Spleen (tissue), 11 donors: ENCODE results near the gene PTPN14. TPM values are rescaled to one million over a fixed set of nuclear protein-coding genes. Genes with fewer than 3 reads are reported as not detected.

Source experiments
- DNase-seq: peaks from one replicate; pipeline ENCODE4 v3.0.0-alpha.2; 2020
- H3K27ac ChIP-seq, 8 donors: fragments of 200-600 bp; sonication (generic) in 7 of 8; 1 replicate in 4 of 8; 2 replicates in 4 of 8; pipeline versions ENCODE4 v1.5.0 to v1.8.0; 2016 to 2021; ENCODE audit warnings: inconsistent platforms in 4 of 8, mild to moderate bottlenecking in 4 of 8, moderate library complexity in 1 of 8
- H3K27me3 ChIP-seq, 7 donors: fragments of 200-600 bp; sonication (generic) in 6 of 7; replicated peaks in 1 of 7; 1 replicate in 4 of 7; 2 replicates in 3 of 7; pipeline versions ENCODE4 v1.5.0 to v1.8.0; 2016 to 2021; ENCODE audit warnings: inconsistent platforms in 3 of 7, mild to moderate bottlenecking in 1 of 7
- H3K36me3 ChIP-seq, 6 donors: fragments of 200-600 bp; sonication (generic) in 5 of 6; 1 replicate in 4 of 6; 2 replicates in 2 of 6; pipeline versions ENCODE4 v1.5.0 to v1.8.0; 2016 to 2021; ENCODE audit warnings: inconsistent platforms in 2 of 6
- H3K4me1 ChIP-seq, 6 donors: fragments of 200-600 bp; sonication (generic) in 5 of 6; 1 replicate in 3 of 6; 2 replicates in 3 of 6; pipeline versions ENCODE4 v1.5.0 to v1.8.0; 2016 to 2021; ENCODE audit warnings: inconsistent platforms in 3 of 6
- H3K4me3 ChIP-seq, 8 donors: fragments of 200-600 bp; sonication (generic) in 7 of 8; 1 replicate in 4 of 8; 2 replicates in 4 of 8; pipeline versions ENCODE4 v1.5.0 to v1.8.0; 2016 to 2021; ENCODE audit warnings: inconsistent platforms in 4 of 8, mild to moderate bottlenecking in 4 of 8, moderate library complexity in 2 of 8
- H3K9me3 ChIP-seq, 8 donors: fragments of 200-600 bp; sonication (generic) in 7 of 8; 1 replicate in 4 of 8; 2 replicates in 4 of 8; pipeline versions ENCODE4 v1.5.0 to v1.8.0; 2016 to 2021; ENCODE audit warnings: inconsistent platforms in 4 of 8
- CTCF ChIP-seq, 11 experiments: fragments of 200-600 bp in 7 of 11; fragments of 450-650 bp in 4 of 11; sonication (generic) in 4 of 11; IDR thresholded peaks in 8 of 11; conservative IDR thresholded peaks in 3 of 11; 1 replicate in 7 of 11; 2 replicates in 4 of 11; pipeline versions ENCODE4 v1.4.0 to v1.8.0; 2016 to 2021; ENCODE audit warnings: antibody characterized with exemption in 11 of 11, inconsistent platforms in 4 of 11, mild to moderate bottlenecking in 1 of 11
- POLR2A ChIP-seq, 3 donors: fragments of 450-650 bp; IDR thresholded peaks; one replicate each; pipeline ENCODE4 v1.5.1; 2017; ENCODE audit warnings: antibody characterized with exemption in 3 of 3, mild to moderate bottlenecking in 1 of 3
- POLR2AphosphoS5 ChIP-seq, 3 donors: sonication (generic); formaldehyde crosslinking; IDR thresholded peaks; one replicate each; pipeline ENCODE4 v1.5.1; 2017; ENCODE audit warnings: antibody characterized with exemption in 3 of 3
- WGBS, 5 donors: extraction: QIAGEN DNeasy Blood & Tissue Kit in 3 of 5; methylation state at CpG; one replicate each; pipeline versions ENCODE4 v1.1.5 to v1.1.7; 2013 to 2018; 5-methylcytosine and 5-hydroxymethylcytosine counted together
- intact Hi-C: fragments of 100-400 bp; cut with DNase I; formaldehyde crosslinking; loops from one replicate; pipeline ENCODE4 v1.15.0; 2023; ENCODE audit warnings: low total_unique reads
- polyA plus RNA-seq, 3 donors: library from polyadenylated mRNA; stranded (reverse); fragments of 200-250 nt; gene quantifications; one replicate each; pipeline ENCODE4 v1.2.1, GENCODE V29; 2013
- total RNA-seq, 7 donors: library from RNA; depleted of rRNA in 3 of 7; stranded (reverse); fragments of >200 nt in 3 of 7; fragmentation: NEBNext Ultra II Directional in 4 of 7; extraction: Animal tissue kit (Norgen Biotek cat#: 25700) in 4 of 7; gene quantifications; one replicate each; pipeline versions ENCODE4 v1.1.0 to v1.2.1, GENCODE V29; 2016 to 2021
- donor health status: healthy with polysubstance abuse.
- donor health status: DM: no; HTN: no; CAD: no; lungs with moderate emphysema.
- donor health status: DM: no; HTN: no; CAD: no.
- donor health status: Bipolar disorder and iron deficiency.
- donor health status: healthy.
- donor health status: DM: no; HTN: no; CAD: no.
- donor health status: DM: yes; HTN: yes; CAD: no.

Gene PTPN14
- total and polyA plus RNA-seq, 10 donors = 0.83 to 28.5 (median 16.8) TPM

GRCh38 chr1:214318956-214319736 lies 232.3 kb downstream of the PTPN14 start:
- H3K9me3 ChIP-seq = no peaks in the 10 kb centered on the region
- WGBS, 5 donors = 65 to 81% (median 71%) methylated on average over 10 of the region's 10 CpGs
- peak overlapping the region; percentile 36 to 86 (median 72) for H3K27ac ChIP-seq
- H3K4me3 ChIP-seq = no peak overlapping the region
- DNase-seq = peak; percentile 73
- intact Hi-C loops = no loop called here
- peaks cover 0 to 17% (median 0%) of the 10 kb centered on the region in 6 donors for H3K4me1 ChIP-seq
- no peaks in the 10 kb centered on the region for H3K27me3 ChIP-seq
- H3K36me3 ChIP-seq = peaks cover 0 to 89% (median 11%) of the 10 kb centered on the region in 6 donors
- TF ChIP-seq POLR2A (IDR thresholded peaks at IDR 0.05) (peak in 1 of 3 donors; percentile 17), CTCF (IDR thresholded peaks at IDR 0.05 in 8 of 11, conservative IDR thresholded peaks at IDR 0.05 in 3 of 11) (no peak), POLR2AphosphoS5 (IDR thresholded peaks at IDR 0.05) (peak in 2 of 3 donors; percentile 41 to 50)

GRCh38 chr1:214318356-214318755 lies 233.0 kb downstream of the PTPN14 start:
- H3K36me3 ChIP-seq = peaks cover 0 to 89% (median 11%) of the 10 kb centered on the region in 6 donors
- H3K4me1 ChIP-seq = peaks cover 0 to 17% (median 0%) of the 10 kb centered on the region in 6 donors
- H3K9me3 ChIP-seq = no peaks in the 10 kb centered on the region
- H3K27me3 ChIP-seq = no peaks in the 10 kb centered on the region
- WGBS, 5 donors = 51 to 67% (median 56%) methylated on average over 6 of the region's 6 CpGs
- no peak for TF ChIP-seq POLR2A (IDR thresholded peaks at IDR 0.05)
- TF ChIP-seq POLR2AphosphoS5 (IDR thresholded peaks at IDR 0.05) = no peak
- TF ChIP-seq CTCF (IDR thresholded peaks at IDR 0.05 in 8 of 11, conservative IDR thresholded peaks at IDR 0.05 in 3 of 11) = no peak
- no peak for DNase-seq
- peak overlapping the region in 4 of 8 donors; percentile 60 to 86 (median 74) for H3K27ac ChIP-seq
- no peak overlapping the region for H3K4me3 ChIP-seq
- intact Hi-C loops = no loop called here

GRCh38 chr1:214317734-214318133 lies 233.7 kb downstream of the PTPN14 start:
- TF ChIP-seq POLR2A (IDR thresholded peaks at IDR 0.05) = no peak
- TF ChIP-seq CTCF (IDR thresholded peaks at IDR 0.05 in 8 of 11, conservative IDR thresholded peaks at IDR 0.05 in 3 of 11) = no peak
- no peak for TF ChIP-seq POLR2AphosphoS5 (IDR thresholded peaks at IDR 0.05)
- DNase-seq = no peak
- no peaks in the 10 kb centered on the region for H3K27me3 ChIP-seq
- 87 to 93% (median 89%) methylated on average over 5 of the region's 5 CpGs for WGBS, 5 donors
- no peaks in the 10 kb centered on the region for H3K9me3 ChIP-seq
- no peak overlapping the region for H3K4me3 ChIP-seq
- peaks cover 0 to 17% (median 0%) of the 10 kb centered on the region in 6 donors for H3K4me1 ChIP-seq
- H3K27ac ChIP-seq = peak overlapping the region in 1 of 8 donors; percentile 86
- intact Hi-C loops = no loop called here
- peaks cover 0 to 86% (median 11%) of the 10 kb centered on the region in 6 donors for H3K36me3 ChIP-seq

GRCh38 chr1:214317300-214317699 lies 234.1 kb downstream of the PTPN14 start:
- Histone ChIP-seq H3K27me3 (no peaks in the 10 kb centered on the region), H3K4me1 (peaks cover 0 to 17% (median 0%) of the 10 kb centered on the region in 6 donors), H3K4me3 (no peak overlapping the region), H3K9me3 (no peaks in the 10 kb centered on the region), H3K36me3 (peaks cover 0 to 81% (median 11%) of the 10 kb centered on the region in 6 donors), H3K27ac (no peak overlapping the region)
- no peak for DNase-seq
- intact Hi-C loops = no loop called here
- TF ChIP-seq CTCF (IDR thresholded peaks at IDR 0.05 in 8 of 11, conservative IDR thresholded peaks at IDR 0.05 in 3 of 11) = no peak
- no peak for TF ChIP-seq POLR2AphosphoS5 (IDR thresholded peaks at IDR 0.05)
- no peak for TF ChIP-seq POLR2A (IDR thresholded peaks at IDR 0.05)
- WGBS, 5 donors = 76 to 93% (median 89%) methylated on average over 4 of the region's 4 CpGs
